Stromal cell of bone marrow (primary cell): ENCODE results near the gene VANGL2.

Source experiments
- DNase-seq: peaks from one replicate; pipeline ENCODE4 v3.0.0-alpha.2; 2012; ENCODE audit warnings: low read depth

The VANGL2 gene

GRCh38 chr1:160400223-160400645 lies at the start of gene VANGL2:
VANGL2 (plus strand) TSS chr1:160400564; CDS start chr1:160415838, 15,274 bp downstream.
- no peak for DNase-seq

GRCh38 chr1:160351629-160352028 lies 48.7 kb upstream of the VANGL2 start:
- no peak for DNase-seq

- DNase-seq, result no peak
Observed at GRCh38 chr1:160352555-160352954, 47.8 kb upstream of the VANGL2 start.

- DNase-seq, result no peak
Observed at GRCh38 chr1:160353223-160353622, 47.1 kb upstream of the VANGL2 start.

GRCh38 chr1:160354388-160354985 lies 45.9 kb upstream of the VANGL2 start:
- DNase-seq, result no peak

- no peak for DNase-seq
Observed at GRCh38 chr1:160357286-160358002, 42.9 kb upstream of the VANGL2 start.

- no peak for DNase-seq
Observed at GRCh38 chr1:160358073-160358472, 42.3 kb upstream of the VANGL2 start.

- DNase-seq, result no peak
Observed at GRCh38 chr1:160359559-160360226, 40.7 kb upstream of the VANGL2 start.

GRCh38 chr1:160360227-160360695 lies 40.1 kb upstream of the VANGL2 start:
- DNase-seq, result no peak

GRCh38 chr1:160361199-160361598 lies 39.2 kb upstream of the VANGL2 start:
- no peak for DNase-seq

- no peak for DNase-seq
Observed at GRCh38 chr1:160361814-160362167, 38.6 kb upstream of the VANGL2 start.

GRCh38 chr1:160362168-160362957 lies 38.0 kb upstream of the VANGL2 start:
- no peak for DNase-seq

- no peak for DNase-seq
Observed at GRCh38 chr1:160363010-160363409, 37.4 kb upstream of the VANGL2 start.

GRCh38 chr1:160363951-160364735 lies 36.2 kb upstream of the VANGL2 start:
- DNase-seq, result no peak

GRCh38 chr1:160365325-160365724 lies 35.0 kb upstream of the VANGL2 start:
- no peak for DNase-seq

GRCh38 chr1:160366731-160367515 lies 33.4 kb upstream of the VANGL2 start, which contains the start of gene NHLH1:
NHLH1 (plus strand) TSS chr1:160367071; CDS start chr1:160370732, 3,661 bp downstream.
- DNase-seq, result no peak

GRCh38 chr1:160367516-160367900 lies 32.9 kb upstream of the VANGL2 start:
- DNase-seq, result no peak

GRCh38 chr1:160367934-160368923 lies 32.1 kb upstream of the VANGL2 start:
- no peak for DNase-seq

GRCh38 chr1:160369087-160369486 lies 31.3 kb upstream of the VANGL2 start:
- no peak for DNase-seq
